ENCODE results near the gene SMOC2.

Gene SMOC2

GRCh38 chr6:168575346-168576098, 134.5 kb downstream of the SMOC2 start:
- DNase-seq (ENCODE audit: low spot score), result no peak

GRCh38 chr6:168576388-168576787, 135.4 kb downstream of the SMOC2 start:
- DNase-seq (ENCODE audit: low spot score), result no peak

DNA sequence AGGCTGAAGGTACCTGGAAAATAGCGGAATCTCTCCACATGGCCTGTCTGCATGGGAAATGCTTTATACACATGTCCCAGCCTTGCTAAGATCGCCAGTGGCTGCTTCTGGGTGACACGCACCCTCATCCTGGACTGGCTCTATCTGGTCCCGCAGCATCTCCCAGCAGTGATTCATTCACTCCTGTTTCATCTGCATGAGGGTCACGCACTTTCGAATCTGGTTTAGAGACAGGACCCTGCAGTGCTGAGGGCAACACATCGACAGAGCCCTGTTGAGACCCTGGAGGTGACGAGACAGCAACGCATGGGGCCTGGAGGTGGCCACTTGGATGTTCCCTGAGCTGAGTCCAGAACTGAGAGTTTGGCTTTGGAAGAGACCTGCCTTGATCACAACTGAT, 136.5 kb downstream of the SMOC2 start:
- DNase-seq (ENCODE audit: low spot score), result no peak

DNA sequence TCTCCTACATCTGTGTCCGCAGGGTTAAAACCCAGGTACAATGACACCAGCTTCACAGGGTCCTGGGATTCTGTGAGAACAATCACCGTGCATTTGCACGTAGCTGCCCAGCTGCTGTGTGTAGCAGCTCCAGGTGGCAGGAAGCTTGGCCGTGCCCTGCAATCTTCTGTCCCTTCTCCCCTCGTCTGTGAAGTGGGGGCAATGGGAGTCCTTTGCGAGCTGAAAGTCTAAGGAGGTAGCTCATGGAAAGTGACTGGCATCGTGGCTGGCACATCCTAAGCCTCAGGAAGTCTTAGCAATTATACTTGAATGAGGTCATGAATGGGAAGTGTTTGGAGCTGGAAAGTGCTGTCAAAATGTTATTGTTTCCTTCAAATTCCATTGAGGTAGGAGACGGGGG, 137.1 kb downstream of the SMOC2 start:
- no peak for DNase-seq (ENCODE audit: low spot score)

- DNase-seq (ENCODE audit: low spot score), result no peak
Measured at GRCh38 chr6:168581236-168581635, 140.3 kb downstream of the SMOC2 start.

- DNase-seq (ENCODE audit: low spot score), result no peak
Measured at GRCh38 chr6:168581706-168582105, 140.7 kb downstream of the SMOC2 start.

DNA sequence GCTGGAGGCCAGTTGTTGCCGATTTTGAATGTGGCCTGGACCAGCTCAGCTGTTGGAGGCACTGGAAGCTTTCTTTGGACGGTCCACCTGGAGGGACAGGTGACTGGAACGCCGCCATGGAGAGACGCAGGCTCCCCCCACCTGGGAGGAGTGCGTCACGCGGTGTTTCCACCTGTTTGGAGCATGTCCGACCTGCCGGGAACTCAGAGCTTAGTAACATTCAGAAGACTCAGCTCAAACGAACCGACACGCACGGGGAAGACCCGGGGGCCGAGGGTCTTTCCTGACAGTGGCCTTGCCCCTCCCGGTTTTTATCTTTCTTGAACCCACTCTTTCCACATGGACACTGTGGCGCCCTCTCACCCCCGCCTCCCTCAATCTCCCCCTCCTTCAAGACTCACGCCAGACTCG, 141.6 kb downstream of the SMOC2 start:
- no peak for DNase-seq (ENCODE audit: low spot score)

GRCh38 chr6:168583126-168583525, 142.1 kb downstream of the SMOC2 start:
- no peak for DNase-seq (ENCODE audit: low spot score)

GRCh38 chr6:168583821-168584220, 142.8 kb downstream of the SMOC2 start:
- no peak for DNase-seq (ENCODE audit: low spot score)

GRCh38 chr6:168584249-168584648, 143.3 kb downstream of the SMOC2 start:
- no peak for DNase-seq (ENCODE audit: low spot score)

DNA sequence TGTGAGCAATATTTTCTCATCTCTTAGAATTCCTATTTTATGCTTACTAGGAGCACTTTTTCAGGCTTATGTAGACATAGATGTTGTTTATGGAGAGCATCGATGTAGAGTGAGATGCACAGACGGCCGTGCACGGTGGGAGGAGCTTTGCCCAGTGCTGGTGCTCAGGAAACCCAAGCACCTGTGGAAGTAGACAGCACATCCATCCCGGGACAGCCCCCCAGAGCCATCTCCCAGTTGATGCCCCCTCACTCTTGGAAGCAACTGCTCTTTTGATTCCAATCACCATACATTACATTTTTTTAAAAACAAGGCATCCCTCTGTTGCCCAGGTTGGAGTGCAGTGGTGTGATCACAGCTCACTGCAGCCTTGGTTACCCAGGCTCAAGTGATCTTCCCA, 143.7 kb downstream of the SMOC2 start:
- DNase-seq (ENCODE audit: low spot score), result no peak

DNA sequence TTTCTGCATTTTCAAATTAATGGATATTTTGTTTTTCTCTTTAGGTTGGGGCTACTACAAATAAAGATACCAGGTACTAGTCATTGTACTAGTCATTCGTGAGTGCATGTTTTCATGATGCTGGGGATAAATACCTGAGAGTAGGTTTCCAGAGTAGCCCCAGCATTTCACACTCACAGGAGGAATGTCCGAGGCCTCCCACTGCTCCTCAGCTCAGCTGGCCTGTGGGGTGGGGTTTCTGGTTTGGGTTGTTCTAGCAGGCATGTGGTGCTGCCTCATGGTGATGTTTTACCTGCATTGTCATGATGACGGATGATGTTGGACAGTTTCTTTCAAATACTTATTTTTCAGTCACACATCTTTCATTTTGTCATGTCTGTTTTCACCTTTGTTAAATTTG, 144.5 kb downstream of the SMOC2 start:
- no peak for DNase-seq (ENCODE audit: low spot score)

DNA sequence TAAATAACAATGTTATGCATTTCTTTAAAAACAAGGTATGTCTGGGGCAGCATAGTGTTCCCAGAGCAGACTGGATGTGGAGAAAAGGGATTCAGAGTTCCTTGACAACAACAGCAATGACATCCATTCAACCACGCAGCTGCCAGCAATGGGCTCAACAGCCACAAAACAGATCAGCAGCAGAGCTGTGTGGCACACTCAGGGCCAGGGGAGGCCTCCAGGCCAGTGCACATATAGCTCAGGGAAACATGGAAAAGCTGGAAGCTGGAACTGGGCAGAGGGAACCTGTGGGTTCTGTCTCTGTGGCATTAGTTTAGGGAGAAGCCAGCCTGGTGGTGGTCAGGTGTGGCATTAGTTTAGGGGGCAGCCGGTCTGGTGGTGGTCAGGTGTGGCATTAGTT, 148.3 kb downstream of the SMOC2 start:
- DNase-seq (ENCODE audit: low spot score), result no peak

GRCh38 chr6:168590406-168590805, 149.4 kb downstream of the SMOC2 start:
- no peak for DNase-seq (ENCODE audit: low spot score)

DNA sequence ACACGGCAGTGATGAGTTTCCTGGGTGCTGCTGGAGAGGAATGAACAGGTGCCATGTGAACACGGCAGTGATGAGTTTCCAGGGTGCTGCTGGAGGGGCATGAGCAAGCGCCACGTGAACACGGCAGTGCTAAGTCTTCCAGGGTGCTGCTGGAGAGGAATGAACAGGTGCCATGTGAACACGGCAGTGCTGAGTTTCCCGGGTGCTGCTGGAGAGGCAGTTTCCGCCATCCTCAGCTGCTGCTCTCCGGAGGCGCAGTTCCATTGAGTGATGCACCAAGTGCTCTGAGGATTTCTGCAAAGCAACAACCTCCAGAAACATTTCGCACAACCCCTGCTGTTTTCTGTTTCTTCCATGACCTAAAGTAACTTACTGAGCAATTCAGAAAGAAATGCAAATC, 155.4 kb downstream of the SMOC2 start:
- no peak for DNase-seq (ENCODE audit: low spot score)

DNA sequence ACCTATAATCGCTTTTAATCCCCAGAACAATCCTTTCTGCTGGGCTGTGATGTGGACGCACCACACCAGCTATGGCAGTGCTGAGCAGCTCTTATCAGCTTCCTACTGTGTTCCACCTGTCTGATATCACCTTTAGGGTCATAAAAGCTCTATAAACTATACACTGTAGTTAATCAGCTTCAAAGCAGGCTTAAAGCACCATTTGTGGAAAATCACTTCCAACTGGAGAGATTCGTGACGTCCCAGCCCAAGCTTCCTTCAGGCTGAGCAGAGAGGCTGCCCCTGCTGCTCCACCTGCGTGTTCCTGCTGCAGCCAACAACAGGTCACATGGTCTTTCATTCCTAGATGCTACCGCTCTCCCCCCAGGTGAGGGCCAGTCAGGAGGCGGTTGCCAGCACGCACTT, 156.5 kb downstream of the SMOC2 start:
- DNase-seq (ENCODE audit: low spot score), result no peak

DNA sequence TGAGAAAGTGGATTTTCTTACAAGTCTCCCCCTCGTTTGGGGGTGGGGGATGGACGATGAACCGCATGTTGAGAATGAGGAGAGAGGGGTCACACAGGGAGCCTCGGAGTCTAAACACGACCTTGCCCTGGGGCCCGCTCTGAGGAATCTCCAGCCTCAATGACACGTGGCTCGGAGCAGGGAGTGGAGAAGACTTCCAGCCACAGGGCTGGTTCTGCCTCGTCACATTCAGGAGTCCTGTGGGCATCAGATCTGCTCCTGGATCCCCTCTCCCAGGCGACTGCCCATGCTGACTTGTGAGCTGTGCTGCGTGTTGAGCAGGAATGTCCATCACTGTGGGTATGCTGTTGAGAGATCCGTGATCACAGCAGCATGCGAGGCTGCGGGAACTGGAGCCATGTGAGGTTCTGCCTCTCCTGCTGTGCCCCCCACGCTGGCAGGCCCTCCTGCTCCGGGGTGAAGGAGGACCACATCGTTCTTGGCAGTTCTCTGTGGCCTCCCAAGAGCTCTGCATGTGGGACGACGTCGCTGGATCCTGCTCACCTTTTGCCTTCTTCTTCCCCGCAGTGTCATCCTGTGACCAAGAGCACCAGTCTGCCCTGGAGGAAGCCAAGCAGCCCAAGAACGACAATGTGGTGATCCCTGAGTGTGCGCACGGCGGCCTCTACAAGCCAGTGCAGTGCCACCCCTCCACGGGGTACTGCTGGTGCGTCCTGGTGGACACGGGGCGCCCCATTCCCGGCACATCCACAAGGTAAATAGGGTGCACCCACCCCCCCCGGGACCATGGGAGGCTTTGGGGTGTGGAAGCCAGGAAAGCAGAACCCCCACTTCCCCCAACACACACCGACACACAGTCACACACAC, 157.5 kb downstream of the SMOC2 start:
- DNase-seq (ENCODE audit: low spot score), result no peak

DNA sequence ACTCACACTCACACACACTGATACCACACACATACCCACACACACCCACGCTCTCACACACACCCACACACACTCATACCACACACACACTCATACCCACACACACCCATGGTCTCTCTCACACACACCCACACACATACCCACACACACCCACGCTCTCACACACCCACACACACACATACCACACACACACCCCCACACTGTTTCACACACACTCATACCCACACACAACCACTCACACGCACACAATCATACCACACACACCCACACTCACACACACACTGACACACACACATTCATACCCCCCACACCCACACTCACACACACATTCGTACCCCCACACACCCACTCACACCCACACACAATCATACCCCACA, 158.1 kb downstream of the SMOC2 start:
- no peak for DNase-seq (ENCODE audit: low spot score)

- DNase-seq (ENCODE audit: low spot score), result no peak
Measured at GRCh38 chr6:168599769-168600330, 158.9 kb downstream of the SMOC2 start.

GRCh38 chr6:168600381-168600780, 159.4 kb downstream of the SMOC2 start:
- no peak for DNase-seq (ENCODE audit: low spot score)

DNA sequence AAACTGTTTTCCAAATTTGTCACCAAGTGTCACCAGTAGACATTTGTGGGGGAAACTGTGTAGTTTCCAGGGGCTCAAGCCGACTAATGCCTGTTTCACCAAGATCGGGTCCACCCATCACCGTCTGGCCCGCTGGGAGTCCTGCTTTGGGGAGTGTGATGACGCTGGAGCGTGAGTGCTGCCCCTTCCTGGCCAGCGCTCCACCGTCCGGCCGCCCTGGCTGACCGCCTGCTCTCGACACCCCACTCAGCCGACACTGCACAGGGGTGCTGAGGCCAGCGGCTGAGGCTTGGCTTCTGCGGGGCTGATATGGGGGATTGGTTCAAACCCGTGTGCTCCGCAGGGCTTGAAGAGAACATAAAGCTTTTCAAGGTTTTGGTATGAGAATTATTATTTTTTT, 160.1 kb downstream of the SMOC2 start:
- no peak for DNase-seq (ENCODE audit: low spot score)

DNA sequence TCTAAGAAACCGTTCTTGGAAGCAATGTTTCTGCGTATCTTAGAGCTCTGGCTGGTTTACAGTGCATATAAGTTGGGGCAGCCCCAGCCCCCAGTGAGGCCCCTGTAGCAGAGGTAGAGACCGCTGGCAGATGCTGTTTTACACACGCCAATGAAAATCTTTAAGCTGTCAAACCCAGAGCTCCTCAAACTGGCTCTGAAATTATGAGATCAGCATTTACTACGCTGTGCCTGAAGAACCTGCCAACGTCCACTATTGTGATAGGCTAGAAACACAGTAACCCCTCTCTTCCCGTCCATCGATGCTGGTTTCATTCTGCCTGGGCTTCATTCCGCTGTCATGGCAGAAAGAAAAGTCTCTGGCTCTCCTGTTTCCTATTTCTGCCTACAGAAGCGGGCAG, 160.6 kb downstream of the SMOC2 start:
- DNase-seq (ENCODE audit: low spot score), result no peak

GRCh38 chr6:168602576-168602975, 161.6 kb downstream of the SMOC2 start:
- DNase-seq (ENCODE audit: low spot score), result no peak
